K562 (cell line): Measurements from ENCODE around the gene RTBDN. TPM values are rescaled to one million over a fixed set of nuclear protein-coding genes. Genes with fewer than 3 reads are reported as not detected.
A peak's percentile ranks its signal among the peaks of the same experiment; 100 is the strongest.

Source experiments
- E2F1 ChIP-seq: sonication (generic); formaldehyde crosslinking; IDR thresholded peaks from 2 replicates; pipeline ENCODE4 v1.8.1; 2023; ENCODE audit warnings: mild to moderate bottlenecking, missing genetic modification reagents, moderate library complexity
- IRF9 ChIP-seq: fragments of 450-650 bp; IDR thresholded peaks from 2 replicates; pipeline ENCODE4 v1.6.1; 2016; ENCODE audit warnings: missing biosample characterization, missing genetic modification characterization
- KDM2B ChIP-seq: fragments of 250-450 bp; sonication (Bioruptor Pico); IDR thresholded peaks from 2 replicates; pipeline ENCODE4 v1.8.0; 2021; ENCODE audit warnings: mild to moderate bottlenecking, moderate library complexity
- KHSRP ChIP-seq: fragments of 450-650 bp; IDR thresholded peaks from 2 replicates; pipeline ENCODE4 v1.6.1; 2017
- NUFIP1 ChIP-seq: fragments of 450-650 bp; IDR thresholded peaks from 2 replicates; pipeline ENCODE4 v1.6.1; 2018; ENCODE audit not compliant: partially characterized antibody
- PRMT5 ChIP-seq: sonication (generic); formaldehyde crosslinking; IDR thresholded peaks from 2 replicates; pipeline ENCODE4 v1.5.0; 2020; ENCODE audit warnings: missing genetic modification reagents
- RBM39 ChIP-seq: fragments of 200-400 bp; formaldehyde crosslinking; optimal IDR thresholded peaks from 2 replicates; pipeline ENCODE3; 2018; ENCODE audit warnings: low read depth, low read length
- RCOR1 ChIP-seq, 2 experiments: IDR thresholded peaks; 2 replicates each; pipeline ENCODE4 v1.6.1; 2012; ENCODE audit warnings: low read depth in 2 of 2, low read length in 2 of 2, borderline replicate concordance in 1 of 2, improper control_type of control experiment in 1 of 2
- SNRNP70 ChIP-seq: fragments of 200-400 bp; formaldehyde crosslinking; optimal IDR thresholded peaks from 2 replicates; pipeline ENCODE3; 2017; ENCODE audit warnings: low read depth, low read length
- TARDBP ChIP-seq: fragments of 450-650 bp; IDR thresholded peaks from 2 replicates; pipeline ENCODE4 v1.6.1; 2016
- TCF7 ChIP-seq: sonication (generic); IDR thresholded peaks from 2 replicates; pipeline ENCODE4 v1.6.1; 2016; ENCODE audit warnings: antibody characterized with exemption, borderline replicate concordance
- U2AF1 ChIP-seq: fragments of 200-400 bp; formaldehyde crosslinking; optimal IDR thresholded peaks from 2 replicates; pipeline ENCODE3; 2017; ENCODE audit warnings: mild to moderate bottlenecking, low read depth, low read length, moderate library complexity
- UBTF ChIP-seq, 2 experiments: IDR thresholded peaks; 2 replicates each; pipeline ENCODE4 v1.6.1; 2012; ENCODE audit warnings: improper control_type of control experiment in 2 of 2, low read depth in 2 of 2, low read length in 2 of 2, borderline replicate concordance in 1 of 2
- ZFP1 ChIP-seq: fragments of 450-650 bp; formaldehyde crosslinking; IDR thresholded peaks from 2 replicates; pipeline ENCODE4 v1.4.0; 2020; ENCODE audit warnings: mild to moderate bottlenecking, mixed read lengths
- ZKSCAN3 ChIP-seq: fragments of 250-450 bp; sonication (Bioruptor Pico); IDR thresholded peaks from 2 replicates; pipeline ENCODE4 v1.4.0; 2020
- ZNF143 ChIP-seq: sonication (generic); formaldehyde crosslinking; IDR thresholded peaks from 2 replicates; pipeline ENCODE4 v1.9.0; 2022; ENCODE audit warnings: mild to moderate bottlenecking, missing genetic modification reagents
- ZNF3 ChIP-seq: fragments of 250-450 bp; sonication (Bioruptor Pico); IDR thresholded peaks from 2 replicates; pipeline ENCODE4 v1.5.0; 2021; ENCODE audit warnings: mild to moderate bottlenecking, moderate library complexity
- ZNF444 ChIP-seq: fragments of 250-450 bp; sonication (Bioruptor Pico); IDR thresholded peaks from 2 replicates; pipeline ENCODE4 v1.4.0; 2020; ENCODE audit warnings: mild to moderate bottlenecking, moderate library complexity
- ZNF699 ChIP-seq: fragments of 250-450 bp; sonication (Bioruptor Pico); IDR thresholded peaks from 2 replicates; pipeline ENCODE4 v1.8.0; 2021; ENCODE audit warnings: mild to moderate bottlenecking, moderate library complexity; ENCODE audit not compliant: insufficient replicate concordance
- ZNF740 ChIP-seq, 3 experiments: fragments of 200-800 bp in 1 of 3; sonication (Bioruptor generic) in 1 of 3; sonication (generic) in 1 of 3; formaldehyde crosslinking in 1 of 3; IDR thresholded peaks; 2 replicates each; pipeline versions ENCODE4 v1.6.1 to v1.8.0; 2016 to 2022; ENCODE audit warnings: mild to moderate bottlenecking in 2 of 3, missing compliant biosample characterization in 2 of 3, missing genetic modification characterization in 2 of 3, missing genetic modification reagents in 1 of 3
- ZZZ3 ChIP-seq: fragments of 450-650 bp; IDR thresholded peaks from 2 replicates; pipeline ENCODE4 v1.6.1; 2016; ENCODE audit warnings: antibody characterized with exemption, mild to moderate bottlenecking, moderate library complexity
- polyA plus RNA-seq, 8 experiments: library from polyadenylated mRNA; depleted of rRNA in 4 of 8; stranded (reverse) in 5 of 8; unstranded in 3 of 8; fragments of >200 nt; fragmentation: Nextera tagmentation in 2 of 8; fragmentation: Illumina TruSeq in 1 of 8; extraction: Ambion mirVana in 2 of 8; extraction: Trizol in 1 of 8; gene quantifications; 2 replicates each; pipeline versions ENCODE4 v1.2.1 to v1.2.3, GENCODE V29; 2011 to 2014; ENCODE audit warnings: inconsistent platforms in 1 of 8, missing spikeins in 1 of 8
- total RNA-seq, 7 experiments: library from RNA; depleted of rRNA in 6 of 7; stranded (reverse); fragments of >200 nt in 6 of 7; fragmentation: Illumina TruSeq in 2 of 7; extraction: Trizol in 2 of 7; gene quantifications; 2 replicates each; pipeline versions ENCODE4 v1.2.1 to v1.2.3, GENCODE V29; 2011 to 2021; ENCODE audit warnings: low replicate concordance in 1 of 7
- TF ChIP-seq, protein P1 (sequence below): fragments of 250-450 bp; sonication (Bioruptor Pico); IDR thresholded peaks from 2 replicates; pipeline ENCODE4 v1.5.0; 2020; ENCODE audit warnings: mild to moderate bottlenecking

The RTBDN gene
- total and polyA plus RNA-seq, 9 of the 15 experiments (the other 6 are each of a cell fraction or from before 2014, with no cell fraction given) = 0.20 to 2.3 (median 0.72) TPM; not detected in 1

GRCh38 chr19:12792051-12792852 is 42.1 kb downstream of the RTBDN start (continued):
- no peak for TF ChIP-seq NUFIP1
- no peak for TF ChIP-seq ZNF143 (CRISPR knock-in tag)
- TF ChIP-seq E2F1 (CRISPR knock-in tag) = no peak
- no peak for TF ChIP-seq ZNF740 (CRISPR knock-in tag; IDR thresholded peaks at IDR 0.05)
- peak in 1 of 2 experiments; percentile 4; a peak in 1 of 4 replicates for TF ChIP-seq ZNF740 (tag; IDR thresholded peaks at IDR 0.05)
- peak; percentile 95 for TF ChIP-seq U2AF1
- TF ChIP-seq UBTF (IDR thresholded peaks at IDR 0.05; ENCODE audit: borderline replicate concordance in 1 of 2, low read depth in 2 of 2, low read length in 2 of 2) = peak; percentile 31 to 90; a peak in 2 of 4 replicates
- no peak for TF ChIP-seq ZNF699
- no peak for TF ChIP-seq RBM39
- TF ChIP-seq IRF9 (tag) = no peak
- no peak for TF ChIP-seq TCF7
- TF ChIP-seq TARDBP = no peak
- no peak for TF ChIP-seq ZFP1
- TF ChIP-seq ZNF444 = no peak
- TF ChIP-seq ZNF3 (CRISPR knock-in tag) = no peak
- TF ChIP-seq, protein P1, sequence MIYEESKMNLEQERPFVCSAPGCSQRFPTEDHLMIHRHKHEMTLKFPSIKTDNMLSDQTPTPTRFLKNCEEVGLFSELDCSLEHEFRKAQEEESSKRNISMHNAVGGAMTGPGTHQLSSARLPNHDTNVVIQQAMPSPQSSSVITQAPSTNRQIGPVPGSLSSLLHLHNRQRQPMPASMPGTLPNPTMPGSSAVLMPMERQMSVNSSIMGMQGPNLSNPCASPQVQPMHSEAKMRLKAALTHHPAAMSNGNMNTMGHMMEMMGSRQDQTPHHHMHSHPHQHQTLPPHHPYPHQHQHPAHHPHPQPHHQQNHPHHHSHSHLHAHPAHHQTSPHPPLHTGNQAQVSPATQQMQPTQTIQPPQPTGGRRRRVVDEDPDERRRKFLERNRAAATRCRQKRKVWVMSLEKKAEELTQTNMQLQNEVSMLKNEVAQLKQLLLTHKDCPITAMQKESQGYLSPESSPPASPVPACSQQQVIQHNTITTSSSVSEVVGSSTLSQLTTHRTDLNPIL (CRISPR knock-in tag) = no peak
- TF ChIP-seq ZZZ3 = no peak
- TF ChIP-seq PRMT5 (CRISPR knock-in tag) = no peak
- peak in 1 of 2 experiments; percentile 28; a peak in 1 of 4 replicates for TF ChIP-seq RCOR1 (IDR thresholded peaks at IDR 0.05; ENCODE audit: borderline replicate concordance in 1 of 2, low read depth in 2 of 2, low read length in 2 of 2)
- no peak for TF ChIP-seq ZKSCAN3 (CRISPR knock-in tag)
- no peak for TF ChIP-seq KDM2B (CRISPR knock-in tag)
- TF ChIP-seq SNRNP70 = no peak
- TF ChIP-seq KHSRP = no peak
